WI38 (cell line): ENCODE data around the gene P3H1.
A peak's percentile ranks its signal among the peaks of the same experiment; 100 is the strongest.
"Not testable (repeated sequence)": the region's sequence is repeated elsewhere in the genome, so short reads cannot be mapped to it uniquely, and the experiment has no call there.

ENCODE experiments used
- H3K4me3 ChIP-seq: 2 replicates; pipeline ENCODE4 v1.5.1; 2011; ENCODE audit warnings: low read depth, mild to moderate bottlenecking, control low read depth, low read length
- CTCF ChIP-seq: IDR thresholded peaks from 2 replicates; pipeline ENCODE4 v1.5.1; 2012; ENCODE audit warnings: low read depth, mild to moderate bottlenecking, control low read depth, low read length

P3H1 gene, protein sequence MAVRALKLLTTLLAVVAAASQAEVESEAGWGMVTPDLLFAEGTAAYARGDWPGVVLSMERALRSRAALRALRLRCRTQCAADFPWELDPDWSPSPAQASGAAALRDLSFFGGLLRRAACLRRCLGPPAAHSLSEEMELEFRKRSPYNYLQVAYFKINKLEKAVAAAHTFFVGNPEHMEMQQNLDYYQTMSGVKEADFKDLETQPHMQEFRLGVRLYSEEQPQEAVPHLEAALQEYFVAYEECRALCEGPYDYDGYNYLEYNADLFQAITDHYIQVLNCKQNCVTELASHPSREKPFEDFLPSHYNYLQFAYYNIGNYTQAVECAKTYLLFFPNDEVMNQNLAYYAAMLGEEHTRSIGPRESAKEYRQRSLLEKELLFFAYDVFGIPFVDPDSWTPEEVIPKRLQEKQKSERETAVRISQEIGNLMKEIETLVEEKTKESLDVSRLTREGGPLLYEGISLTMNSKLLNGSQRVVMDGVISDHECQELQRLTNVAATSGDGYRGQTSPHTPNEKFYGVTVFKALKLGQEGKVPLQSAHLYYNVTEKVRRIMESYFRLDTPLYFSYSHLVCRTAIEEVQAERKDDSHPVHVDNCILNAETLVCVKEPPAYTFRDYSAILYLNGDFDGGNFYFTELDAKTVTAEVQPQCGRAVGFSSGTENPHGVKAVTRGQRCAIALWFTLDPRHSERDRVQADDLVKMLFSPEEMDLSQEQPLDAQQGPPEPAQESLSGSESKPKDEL

GRCh38 chr1:42766741-42767509 lies at the start of gene P3H1, which contains the start of gene C1orf50:
P3H1 (minus strand) TSS chr1:42767028; CDS start chr1:42766971, 57 bp downstream.
C1orf50 (plus strand) TSS chr1:42767249; CDS start chr1:42767312, 63 bp downstream.
- TF ChIP-seq CTCF: no peak

DNA sequence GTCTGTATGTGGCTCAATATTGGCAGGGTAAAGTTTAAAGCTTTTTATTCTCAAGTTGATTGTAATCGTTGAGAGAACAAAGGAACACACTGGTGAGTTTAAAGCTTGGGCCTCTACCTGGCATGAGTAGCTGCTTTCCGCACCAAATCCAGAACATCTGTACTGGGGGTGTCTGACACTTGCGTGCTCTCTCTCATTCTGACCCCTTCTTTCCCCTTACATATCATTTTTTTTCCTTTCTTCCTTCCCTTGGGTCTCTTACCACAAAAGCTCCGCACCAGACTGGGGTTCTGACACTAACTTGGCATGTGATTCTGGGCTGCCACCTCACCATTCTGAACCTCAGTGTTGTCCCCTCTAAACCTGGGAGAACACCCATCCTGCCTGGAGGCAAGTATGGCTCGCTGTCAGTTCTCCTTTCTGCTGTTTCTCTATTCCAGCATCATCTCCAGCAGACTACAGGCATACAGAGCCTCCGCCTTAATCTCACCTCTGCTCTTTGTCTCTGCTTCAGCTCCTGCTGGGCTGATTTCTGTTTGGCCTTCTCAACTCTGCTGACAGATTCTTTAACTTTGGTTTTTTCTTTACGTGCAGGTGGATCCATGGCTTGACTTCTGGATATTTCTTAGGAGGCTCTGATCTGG lies 49.2 kb upstream of the P3H1 start:
- no peak for TF ChIP-seq CTCF
- peak overlapping the region; percentile 66 for H3K4me3 ChIP-seq

More at GRCh38 chr1:42766741-42767509, at the start of gene P3H1, which contains the start of gene C1orf50:
- peak within 1 kb of the TSS; percentile 79 for H3K4me3 ChIP-seq

DNA sequence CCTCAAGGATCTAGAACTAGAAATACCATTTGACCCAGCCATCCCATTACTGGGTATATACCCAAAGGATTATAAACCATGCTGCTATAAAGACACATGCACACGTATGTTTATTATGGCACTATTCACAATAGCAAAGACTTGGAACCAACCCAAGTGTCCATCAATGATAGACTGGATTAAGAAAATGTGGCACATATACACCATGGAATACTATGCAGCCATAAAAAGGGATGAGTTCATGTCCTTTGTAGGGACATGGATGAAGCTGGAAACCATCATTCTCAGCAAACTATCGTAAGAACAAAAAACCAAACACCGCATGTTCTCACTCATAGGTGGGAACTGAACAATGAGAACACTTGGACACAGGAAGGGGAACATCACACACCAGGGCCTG lies 48.0 kb upstream of the P3H1 start:
- H3K4me3 ChIP-seq: not testable (repeated sequence)

DNA sequence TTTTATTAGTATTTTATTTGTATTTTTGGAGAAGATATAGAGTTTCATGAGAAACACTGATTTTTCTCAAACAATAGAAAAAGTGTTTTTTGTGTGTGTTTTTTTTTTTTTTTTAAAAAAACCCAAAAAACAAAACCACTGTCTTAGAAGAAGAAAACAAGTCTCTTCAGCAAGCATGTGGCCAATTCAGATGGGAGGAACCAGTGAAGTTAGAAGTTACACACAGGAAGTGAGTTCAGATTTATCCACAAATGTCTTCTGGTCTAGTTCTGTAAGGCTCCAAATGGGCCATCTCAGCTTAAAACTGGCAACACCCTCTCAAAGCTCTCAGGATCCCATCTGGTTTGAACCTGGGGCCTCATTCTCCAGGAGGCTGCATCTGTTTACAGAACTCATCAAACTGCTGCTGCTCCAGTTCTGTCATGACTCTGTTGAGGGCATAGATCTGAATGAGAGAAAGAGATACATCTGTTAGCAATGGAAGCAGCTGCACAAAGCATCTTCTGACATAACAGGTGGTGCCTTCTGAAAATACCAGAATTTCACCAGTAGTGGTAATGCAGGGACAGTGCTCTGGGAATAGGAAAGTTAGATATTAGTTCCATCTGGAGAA lies 40.3 kb upstream of the P3H1 start:
- no peak for TF ChIP-seq CTCF
- H3K4me3 ChIP-seq: no peak overlapping the region

- no peak for TF ChIP-seq CTCF
- H3K4me3 ChIP-seq: no peak overlapping the region
These were observed 39.8 kb upstream of the P3H1 start for GRCh38 chr1:42806593-42806992.

DNA sequence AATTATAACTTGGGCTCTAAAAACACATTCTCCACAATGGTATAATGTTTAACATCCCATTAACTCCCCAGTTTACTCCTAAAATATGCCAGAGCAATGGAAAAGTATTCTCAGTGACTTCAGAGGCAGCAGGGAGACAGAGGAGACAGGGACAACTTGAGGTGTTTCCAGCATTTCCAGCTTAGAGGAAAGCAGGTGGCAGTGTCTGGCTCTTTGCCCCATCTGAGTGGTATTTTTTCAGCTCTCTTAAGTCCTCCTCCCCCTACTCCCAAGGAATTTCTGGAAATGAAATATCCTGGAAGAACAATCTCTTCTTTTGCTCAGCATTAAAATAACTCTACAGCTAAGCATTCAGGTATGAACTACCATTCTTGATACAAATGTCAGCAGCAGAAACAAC lies 39.3 kb upstream of the P3H1 start:
- no peak overlapping the region for H3K4me3 ChIP-seq
- TF ChIP-seq CTCF: no peak

- no peak for TF ChIP-seq CTCF
- H3K4me3 ChIP-seq: no peak overlapping the region
These were observed 35.1 kb upstream of the P3H1 start for GRCh38 chr1:42801832-42802473.
